ENCODE results near the gene GTF3C1. TPM values are rescaled to one million over a fixed set of nuclear protein-coding genes. Genes with fewer than 3 reads are reported as not detected.

GTF3C1 gene
- total RNA-seq, 1 donor from 2014 or later, result 106 TPM

DNA sequence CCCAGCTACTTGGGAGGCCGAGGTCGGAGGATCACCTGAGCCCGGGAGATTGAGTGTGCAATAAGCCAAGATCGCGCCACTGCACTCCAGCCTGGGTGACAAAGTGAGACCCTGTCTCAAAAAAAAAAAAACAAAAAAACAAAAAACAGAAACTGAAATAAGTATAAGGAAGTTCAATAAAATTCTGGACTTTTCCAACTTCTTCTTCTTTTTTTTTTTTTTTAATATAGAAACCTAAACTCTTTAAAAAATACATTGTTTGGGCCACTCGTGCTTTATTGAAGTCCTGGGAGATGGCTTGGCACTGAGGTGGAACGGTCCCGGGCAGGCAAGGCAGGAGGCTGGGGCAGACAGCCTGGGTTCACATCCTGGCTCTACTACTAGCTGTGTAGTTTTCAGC lies 37.0 kb upstream of the GTF3C1 start:
- peaks cover 5% of the 10 kb centered on the region for H3K4me1 Mint-ChIP-seq (ENCODE audit: low read depth, unreplicated experiment)
- no peaks in the 10 kb centered on the region for H3K9me3 Mint-ChIP-seq (ENCODE audit: unreplicated experiment)
- H3K27me3 Mint-ChIP-seq (ENCODE audit: unreplicated experiment), result no peaks in the 10 kb centered on the region
- peaks cover 6% of the 10 kb centered on the region for H3K36me3 Mint-ChIP-seq (ENCODE audit: unreplicated experiment)
- TF ChIP-seq, protein P1, sequence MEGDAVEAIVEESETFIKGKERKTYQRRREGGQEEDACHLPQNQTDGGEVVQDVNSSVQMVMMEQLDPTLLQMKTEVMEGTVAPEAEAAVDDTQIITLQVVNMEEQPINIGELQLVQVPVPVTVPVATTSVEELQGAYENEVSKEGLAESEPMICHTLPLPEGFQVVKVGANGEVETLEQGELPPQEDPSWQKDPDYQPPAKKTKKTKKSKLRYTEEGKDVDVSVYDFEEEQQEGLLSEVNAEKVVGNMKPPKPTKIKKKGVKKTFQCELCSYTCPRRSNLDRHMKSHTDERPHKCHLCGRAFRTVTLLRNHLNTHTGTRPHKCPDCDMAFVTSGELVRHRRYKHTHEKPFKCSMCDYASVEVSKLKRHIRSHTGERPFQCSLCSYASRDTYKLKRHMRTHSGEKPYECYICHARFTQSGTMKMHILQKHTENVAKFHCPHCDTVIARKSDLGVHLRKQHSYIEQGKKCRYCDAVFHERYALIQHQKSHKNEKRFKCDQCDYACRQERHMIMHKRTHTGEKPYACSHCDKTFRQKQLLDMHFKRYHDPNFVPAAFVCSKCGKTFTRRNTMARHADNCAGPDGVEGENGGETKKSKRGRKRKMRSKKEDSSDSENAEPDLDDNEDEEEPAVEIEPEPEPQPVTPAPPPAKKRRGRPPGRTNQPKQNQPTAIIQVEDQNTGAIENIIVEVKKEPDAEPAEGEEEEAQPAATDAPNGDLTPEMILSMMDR (IDR thresholded peaks at IDR 0.05; ENCODE audit: partially characterized antibody, unreplicated experiment), result no peak
- H3K4me3 Mint-ChIP-seq (ENCODE audit: unreplicated experiment), result no peak overlapping the region
- H3K27ac Mint-ChIP-seq (ENCODE audit: unreplicated experiment), result no peak overlapping the region
- DNase-seq, result no peak

DNA sequence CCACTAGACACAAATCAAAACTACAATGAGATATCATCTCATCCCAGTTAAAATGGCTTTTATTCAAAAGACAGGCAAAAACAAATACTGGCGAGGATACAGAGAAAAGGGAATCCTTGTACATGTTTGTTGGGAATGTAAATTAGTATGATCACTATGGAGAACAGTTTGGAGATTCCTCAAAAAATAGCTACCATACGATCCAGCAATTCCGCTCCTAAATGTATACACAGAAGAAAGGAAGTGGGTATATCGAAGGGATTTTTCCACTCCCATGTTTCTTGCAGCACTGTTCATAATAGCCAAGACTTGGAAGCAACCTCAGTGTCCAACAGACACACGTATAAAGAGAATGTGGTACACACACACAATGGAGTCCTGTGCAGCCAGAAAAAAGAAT lies 35.5 kb upstream of the GTF3C1 start:
- DNase-seq, result no peak
- Mint-ChIP-seq H3K4me1 (ENCODE audit: low read depth, unreplicated experiment) (no peaks in the 10 kb centered on the region), H3K27me3 (ENCODE audit: unreplicated experiment) (no peaks in the 10 kb centered on the region), H3K4me3 (ENCODE audit: unreplicated experiment) (no peak overlapping the region), H3K36me3 (ENCODE audit: unreplicated experiment) (peaks cover 6% of the 10 kb centered on the region), H3K9me3 (ENCODE audit: unreplicated experiment) (no peaks in the 10 kb centered on the region), H3K27ac (ENCODE audit: unreplicated experiment) (no peak overlapping the region)
- TF ChIP-seq, protein P1 (IDR thresholded peaks at IDR 0.05; ENCODE audit: partially characterized antibody, unreplicated experiment), result no peak

DNA sequence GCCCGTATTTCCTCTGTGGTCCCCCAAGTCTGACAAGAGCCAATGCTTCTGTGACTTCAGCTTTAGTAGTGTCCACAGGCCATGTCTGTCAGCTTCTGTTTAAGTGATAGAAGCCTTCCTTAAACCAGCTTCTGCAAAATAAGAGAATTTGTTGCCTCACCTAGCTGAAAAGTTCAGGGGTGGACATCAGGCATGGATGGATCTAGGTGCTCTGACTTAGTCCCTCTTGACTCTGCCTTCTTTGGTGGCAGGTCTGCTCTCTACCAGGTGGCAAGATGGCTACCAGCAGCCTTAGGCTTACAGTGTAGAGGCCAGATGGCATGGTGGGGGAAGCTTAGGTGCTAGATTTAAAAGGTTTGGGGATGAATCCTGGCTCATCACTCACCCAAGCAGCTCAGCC lies 33.9 kb upstream of the GTF3C1 start:
- Mint-ChIP-seq H3K27me3 (ENCODE audit: unreplicated experiment) (no peaks in the 10 kb centered on the region), H3K4me3 (ENCODE audit: unreplicated experiment) (no peak overlapping the region), H3K36me3 (ENCODE audit: unreplicated experiment) (peaks cover 6% of the 10 kb centered on the region), H3K4me1 (ENCODE audit: low read depth, unreplicated experiment) (peaks cover 5% of the 10 kb centered on the region), H3K9me3 (ENCODE audit: unreplicated experiment) (peaks cover 1% of the 10 kb centered on the region), H3K27ac (ENCODE audit: unreplicated experiment) (no peak overlapping the region)
- TF ChIP-seq, protein P1 (IDR thresholded peaks at IDR 0.05; ENCODE audit: partially characterized antibody, unreplicated experiment), result no peak
- DNase-seq, result no peak

DNA sequence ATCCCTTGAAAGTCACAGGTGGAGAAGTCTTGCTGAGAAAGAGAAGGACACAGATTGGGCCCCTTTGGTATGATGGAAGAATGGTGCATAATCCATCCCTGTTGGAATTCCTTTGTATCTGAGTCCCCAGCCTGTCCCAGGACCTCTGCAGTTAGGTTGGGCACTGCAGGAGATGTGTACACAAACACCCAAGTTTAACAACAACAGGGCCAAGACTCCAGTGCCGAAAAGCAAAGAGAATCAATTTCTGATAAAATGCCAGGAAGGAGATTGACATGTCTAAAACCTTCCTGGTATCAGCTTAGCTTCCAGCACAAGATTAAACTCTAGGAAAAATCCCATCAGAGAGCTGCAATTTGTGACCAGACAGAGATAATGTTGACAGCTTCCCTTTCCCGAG lies 33.2 kb upstream of the GTF3C1 start:
- peaks cover 5% of the 10 kb centered on the region for H3K4me1 Mint-ChIP-seq (ENCODE audit: low read depth, unreplicated experiment)
- H3K27ac Mint-ChIP-seq (ENCODE audit: unreplicated experiment), result no peak overlapping the region
- no peak for DNase-seq
- H3K4me3 Mint-ChIP-seq (ENCODE audit: unreplicated experiment), result no peak overlapping the region
- no peaks in the 10 kb centered on the region for H3K27me3 Mint-ChIP-seq (ENCODE audit: unreplicated experiment)
- peaks cover 1% of the 10 kb centered on the region for H3K9me3 Mint-ChIP-seq (ENCODE audit: unreplicated experiment)
- peaks cover 6% of the 10 kb centered on the region for H3K36me3 Mint-ChIP-seq (ENCODE audit: unreplicated experiment)
- TF ChIP-seq, protein P1 (IDR thresholded peaks at IDR 0.05; ENCODE audit: partially characterized antibody, unreplicated experiment), result no peak

DNA sequence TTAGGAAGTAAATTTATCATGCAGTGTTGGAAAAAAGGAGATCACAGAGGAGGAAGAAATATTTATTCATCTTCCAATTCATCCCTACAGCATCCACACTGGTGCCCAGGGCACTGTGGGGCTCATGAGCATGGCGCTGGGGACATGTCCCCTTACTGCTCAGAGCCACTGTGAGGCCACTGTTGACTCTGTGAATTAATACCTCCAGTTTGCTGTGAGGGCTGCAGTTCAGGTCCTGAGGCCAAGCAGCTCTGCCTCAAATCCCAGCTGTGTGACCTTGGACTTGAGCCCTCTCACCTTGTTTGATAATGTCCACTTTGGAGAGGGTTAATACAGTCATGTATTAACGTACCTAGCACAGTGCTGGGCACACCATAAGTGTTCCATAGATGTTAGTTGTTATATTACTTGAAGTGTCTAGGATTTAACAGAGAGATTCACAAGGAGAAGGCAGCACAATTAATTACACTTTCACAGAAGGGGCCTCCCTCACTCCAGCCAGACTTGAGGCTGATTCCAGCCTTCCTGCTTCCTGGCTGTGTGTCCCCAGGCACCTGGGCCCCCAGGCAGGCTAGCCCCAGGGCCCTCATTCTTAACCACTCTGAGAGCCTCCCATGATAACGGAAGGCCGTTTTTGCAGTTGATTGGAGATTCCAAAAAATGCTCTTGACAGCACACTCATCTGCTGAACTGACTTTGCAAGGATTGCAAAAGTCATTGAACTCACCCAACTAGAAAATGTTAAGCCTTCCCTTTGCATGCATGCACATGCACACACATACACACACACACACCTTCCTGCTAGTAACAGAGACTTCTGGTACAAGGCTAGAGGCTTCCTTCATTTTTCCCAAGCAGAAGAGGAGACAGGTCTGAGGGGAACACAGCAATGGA lies 29.6 kb upstream of the GTF3C1 start:
- Mint-ChIP-seq H3K4me1 (ENCODE audit: low read depth, unreplicated experiment) (peaks cover 5% of the 10 kb centered on the region), H3K9me3 (ENCODE audit: unreplicated experiment) (peaks cover 1% of the 10 kb centered on the region), H3K4me3 (ENCODE audit: unreplicated experiment) (no peak overlapping the region), H3K27ac (ENCODE audit: unreplicated experiment) (no peak overlapping the region), H3K27me3 (ENCODE audit: unreplicated experiment) (no peaks in the 10 kb centered on the region), H3K36me3 (ENCODE audit: unreplicated experiment) (no peaks in the 10 kb centered on the region)
- DNase-seq, result no peak
- TF ChIP-seq, protein P1 (IDR thresholded peaks at IDR 0.05; ENCODE audit: partially characterized antibody, unreplicated experiment), result no peak
